Renal pelvis (tissue), 4 donors: Measurements from ENCODE around the gene RETN. TPM values are rescaled to one million over a fixed set of nuclear protein-coding genes. Genes with fewer than 3 reads are reported as not detected.

Experiments
- DNase-seq: peaks from one replicate; pipeline ENCODE4 v3.0.0-alpha.2; 2013
- polyA plus RNA-seq, 3 donors: library from polyadenylated mRNA; unstranded; fragments of 120-200 nt; gene quantifications; one replicate each; pipeline ENCODE4 v1.2.1, GENCODE V29; 2013; ENCODE audit not compliant: insufficient read length in 3 of 3

RETN gene
- polyA plus RNA-seq, 3 donors: 1.3 to 2.2 (median 1.4) TPM

DNA sequence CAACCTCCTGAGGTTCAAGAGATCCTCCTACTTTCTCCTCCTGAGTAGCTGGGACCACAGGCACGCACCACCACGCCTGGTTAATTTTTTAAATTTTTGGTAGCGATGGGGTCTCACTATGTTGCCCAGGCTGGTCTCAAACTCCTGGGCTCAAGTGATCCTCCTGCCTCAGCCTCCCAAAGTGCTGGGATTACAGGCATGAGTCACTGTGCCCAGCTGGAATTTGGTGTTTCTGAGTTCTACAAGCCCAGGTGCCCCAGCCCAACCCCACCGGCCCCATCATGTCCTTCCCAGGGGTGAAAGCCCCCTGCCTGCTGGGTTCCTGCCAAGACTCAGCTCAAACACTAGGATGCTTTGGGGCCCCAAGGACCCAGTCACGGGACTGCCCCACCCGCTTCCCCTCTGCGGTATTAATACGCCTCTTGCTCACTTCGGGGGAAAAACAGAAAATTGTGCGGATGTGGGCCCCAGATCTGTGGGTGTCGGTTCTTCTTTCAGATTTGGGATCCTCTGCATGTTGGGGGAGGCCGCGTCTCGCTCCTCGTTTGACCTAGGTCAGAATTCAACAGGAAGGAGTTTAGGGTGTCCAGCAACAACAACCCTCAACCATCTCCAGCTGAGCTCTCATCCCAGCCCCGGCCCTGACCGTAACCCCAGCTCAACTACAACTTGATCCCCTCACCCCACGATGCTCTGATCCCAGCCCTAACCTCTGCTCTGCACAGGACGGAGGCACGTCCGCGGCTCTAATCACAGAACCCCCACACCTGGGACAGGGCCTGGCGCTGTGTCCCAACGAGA, 36.7 kb downstream of the RETN start:
- no peak for DNase-seq

DNA sequence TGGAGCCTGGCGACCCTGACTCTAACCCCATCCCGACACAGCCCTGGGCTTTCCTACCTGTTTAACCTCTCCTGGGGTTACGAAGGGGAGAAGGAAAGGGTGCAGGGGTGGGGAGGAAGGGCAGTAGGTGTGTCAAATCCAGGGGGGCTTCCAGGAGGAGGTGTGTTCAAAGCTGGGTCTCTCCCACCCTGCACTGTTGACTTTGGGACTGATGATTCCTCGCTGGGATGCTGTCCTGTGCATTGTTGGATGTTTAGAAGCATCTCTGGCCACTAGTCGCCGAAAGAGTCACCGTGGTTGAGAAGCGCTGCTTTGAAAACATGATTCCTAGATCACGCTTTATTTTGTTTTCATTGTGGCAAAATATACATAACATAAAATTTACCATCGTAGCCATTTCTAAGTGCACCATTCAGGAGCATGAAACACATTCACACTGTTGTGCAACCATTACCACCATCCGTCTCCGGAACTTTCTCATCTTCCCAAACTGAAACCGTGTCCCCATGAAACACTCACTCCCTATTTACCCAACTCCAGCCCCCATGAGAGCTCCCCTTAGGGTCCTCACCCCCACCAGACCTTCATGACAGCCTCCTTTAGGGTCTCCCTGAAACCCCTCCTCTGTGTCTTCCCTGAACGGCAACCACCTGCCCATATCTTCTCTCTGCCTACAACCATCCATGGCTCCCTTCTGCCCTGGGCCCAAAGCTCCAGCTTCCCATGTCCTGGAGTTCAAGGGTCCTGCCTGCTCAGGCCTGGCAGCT, 37.5 kb downstream of the RETN start:
- no peak for DNase-seq

DNA sequence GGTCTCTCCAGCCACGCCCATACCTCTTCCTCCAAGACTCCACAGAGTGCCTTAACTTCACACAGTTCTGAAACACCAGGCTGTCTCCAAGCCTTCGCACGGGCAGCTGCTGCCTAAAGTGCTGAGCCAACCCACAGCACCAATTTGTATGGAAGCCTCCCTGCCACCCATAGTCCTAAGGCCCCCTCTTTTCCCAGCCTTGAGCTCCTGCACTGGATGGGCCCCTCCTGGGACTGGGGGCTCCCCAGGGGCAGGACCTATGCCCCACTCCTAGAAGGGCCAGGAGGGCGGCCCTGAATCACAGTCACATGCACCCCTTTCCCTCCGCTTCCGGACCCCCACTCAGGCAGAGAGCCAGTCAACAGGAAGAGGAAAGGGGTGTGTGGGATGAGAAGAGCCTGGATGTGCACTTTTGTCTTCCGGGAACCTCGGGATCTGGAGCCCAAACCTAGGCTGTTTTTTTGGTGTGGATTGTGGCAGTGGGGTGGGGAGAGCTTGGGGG, 38.2 kb downstream of the RETN start:
- DNase-seq: no peak

DNA sequence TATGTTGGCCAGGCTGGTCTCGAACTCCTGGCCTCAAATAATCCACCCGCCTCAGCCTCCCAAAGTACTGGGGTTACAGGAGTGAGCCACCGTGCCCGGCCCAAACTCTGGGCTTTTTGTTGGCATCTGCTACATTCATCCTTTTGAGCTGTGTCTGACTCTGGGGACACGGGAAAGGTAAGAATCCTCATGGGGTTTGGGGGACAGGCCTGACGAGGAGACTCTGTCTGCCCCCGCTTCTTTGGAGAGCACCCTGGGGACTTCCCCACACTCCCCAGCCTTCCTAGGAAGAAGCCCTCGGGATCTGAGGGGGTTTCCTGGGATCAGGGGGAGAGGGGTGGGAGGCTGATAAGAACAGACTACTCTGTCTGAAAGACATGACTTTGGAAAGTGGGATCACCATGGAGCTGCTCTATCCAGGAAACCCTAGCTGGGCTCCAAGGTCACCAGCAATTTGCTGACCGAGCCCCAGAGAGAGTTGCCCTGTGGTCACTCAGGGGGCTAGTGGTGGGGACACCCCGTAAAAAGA, 41.1 kb downstream of the RETN start:
- no peak for DNase-seq

DNA sequence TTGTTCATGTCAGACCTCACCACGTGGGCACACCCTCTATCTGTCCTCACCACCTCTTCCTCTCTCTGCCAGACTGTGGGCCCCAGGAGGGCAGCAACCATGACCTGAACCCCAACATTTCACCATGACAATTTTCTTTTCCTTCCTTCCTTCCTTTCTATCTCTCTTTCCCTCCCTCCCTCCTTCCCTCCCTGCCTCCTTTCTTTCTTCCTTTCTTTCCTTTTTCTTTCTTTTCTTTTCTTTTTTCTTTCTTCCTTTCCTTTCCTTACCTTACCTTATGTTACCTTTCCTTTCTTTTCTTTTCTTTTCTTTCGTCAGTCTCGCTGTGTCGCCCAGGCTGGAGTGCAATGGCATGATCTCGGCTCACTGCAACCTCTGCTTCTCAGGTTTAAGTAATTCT, 41.8 kb downstream of the RETN start:
- no peak for DNase-seq

DNA sequence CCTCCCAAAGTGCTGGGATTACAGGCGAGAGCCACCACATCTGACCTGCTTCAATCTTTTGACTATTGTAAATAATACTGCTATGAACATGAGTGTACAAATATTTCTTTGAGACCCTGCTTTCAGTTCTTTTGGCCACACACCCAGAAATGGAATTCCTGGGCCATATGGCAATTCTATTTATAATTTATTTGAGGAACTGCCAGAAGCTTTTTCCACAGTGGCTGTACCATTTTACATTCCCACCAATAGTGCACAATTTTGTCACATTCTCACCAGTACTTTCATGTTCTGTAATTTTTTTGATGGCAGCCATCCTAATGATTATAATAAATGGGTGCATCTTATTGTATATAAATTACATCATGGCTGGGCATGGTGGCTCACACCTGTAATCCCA, 46.8 kb downstream of the RETN start:
- no peak for DNase-seq

DNA sequence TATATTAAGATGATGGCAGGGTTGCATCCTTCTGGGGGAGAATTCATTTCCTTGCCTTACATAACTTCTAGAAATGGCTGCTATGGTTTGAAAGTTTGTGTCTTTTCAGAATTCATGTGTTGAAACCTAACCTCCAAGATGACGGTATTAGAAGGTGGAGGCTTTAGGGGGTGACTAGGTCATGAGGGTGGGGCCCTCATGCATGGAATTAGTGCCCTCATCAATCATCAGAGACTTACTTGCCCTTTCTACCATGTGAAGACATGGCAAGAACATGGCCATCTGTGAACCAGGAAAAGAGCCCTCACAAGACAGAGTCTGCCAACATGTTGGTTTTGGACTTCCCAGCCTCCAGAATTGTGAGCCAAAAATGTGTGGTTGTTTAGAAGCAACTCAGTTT, 47.9 kb downstream of the RETN start:
- DNase-seq: no peak

DNA sequence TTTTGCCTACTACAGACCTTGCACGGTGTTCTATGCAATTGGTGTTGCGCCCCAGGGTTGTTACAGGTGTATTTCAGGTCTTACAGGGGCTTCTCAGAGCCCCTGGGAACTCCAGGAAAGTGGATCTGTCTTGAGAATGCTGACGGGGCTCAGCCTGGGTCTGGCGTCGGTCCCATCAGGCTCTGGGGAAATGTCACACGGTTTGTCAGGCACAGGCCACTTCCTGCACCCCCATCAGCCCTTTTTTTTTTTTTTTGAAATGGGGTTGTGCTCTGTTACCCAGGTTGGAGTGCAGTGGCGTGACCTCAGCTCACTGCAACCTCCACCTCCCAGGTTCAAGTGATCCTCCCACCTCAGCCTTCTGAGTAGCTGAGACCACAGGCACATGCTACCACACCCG, 49.8 kb downstream of the RETN start:
- no peak for DNase-seq

Other genes with a start within 250 kb of the RETN start
- 10 to 100 TPM in 1 of 3 donors, 1 to 10 TPM in 2; 7.0 to 10.8 (median 9.2) TPM for gene PEX11G, start 180.0 kb upstream of the RETN start, polyA plus RNA-seq
- 10 to 100 TPM; 53.7 to 70.8 (median 64.5) TPM for gene ZNF358, start 152.9 kb upstream of the RETN start, polyA plus RNA-seq
- gene MCOLN1, start 146.4 kb upstream of the RETN start, polyA plus RNA-seq: 10 to 100 TPM; 18.5 to 20.0 (median 19.8) TPM
- gene PNPLA6, start 133.3 kb upstream of the RETN start, polyA plus RNA-seq: 10 to 100 TPM; 42.2 to 46.0 (median 42.8) TPM
- 10 to 100 TPM; 25.0 to 28.6 (median 26.2) TPM for gene CAMSAP3, start 73.2 kb upstream of the RETN start, polyA plus RNA-seq
- 10 to 100 TPM; 37.5 to 47.5 (median 44.2) TPM for gene XAB2, start 39.5 kb upstream of the RETN start, polyA plus RNA-seq
- gene PET100, start 39.3 kb upstream of the RETN start, polyA plus RNA-seq: 100 to 1,000 TPM; 105 to 133 (median 113) TPM
- gene PCP2, start 35.3 kb upstream of the RETN start, polyA plus RNA-seq: 1 to 10 TPM in 2 of 3 donors, under 1 TPM in 1; 0.91 to 2.1 (median 1.0) TPM
- gene STXBP2, start 31.9 kb upstream of the RETN start, polyA plus RNA-seq: 10 to 100 TPM; 61.8 to 89.2 (median 81.4) TPM
- gene MCEMP1, start 8.0 kb downstream of the RETN start, polyA plus RNA-seq: under 1 TPM; 0.21 to 0.53 (median 0.21) TPM
- gene TRAPPC5, start 11.8 kb downstream of the RETN start, polyA plus RNA-seq: 10 to 100 TPM; 60.2 to 81.9 (median 65.1) TPM
- under 1 TPM in 2 of 3 donors, not detected in 1; 0.12 to 0.17 TPM for gene FCER2, start 33.1 kb downstream of the RETN start, polyA plus RNA-seq
- not detected for gene CLEC4G, start 63.1 kb downstream of the RETN start, polyA plus RNA-seq
- 1 to 10 TPM in 2 of 3 donors, under 1 TPM in 1; 1.00 to 1.9 (median 1.5) TPM for gene CD209, start 78.5 kb downstream of the RETN start, polyA plus RNA-seq
- 1 to 10 TPM; 2.4 to 3.9 (median 3.9) TPM for gene CLEC4M, start 94.2 kb downstream of the RETN start, polyA plus RNA-seq
- 10 to 100 TPM; 17.1 to 18.4 (median 18.2) TPM for gene EVI5L, start 161.2 kb downstream of the RETN start, polyA plus RNA-seq
- 10 to 100 TPM in 1 of 3 donors, 1 to 10 TPM in 2; 9.0 to 10.1 (median 9.6) TPM for gene PRR36, start 205.3 kb downstream of the RETN start, polyA plus RNA-seq
- gene LRRC8E, start 219.5 kb downstream of the RETN start, polyA plus RNA-seq: 1 to 10 TPM; 2.8 to 4.1 (median 3.9) TPM
- 10 to 100 TPM; 31.3 to 40.5 (median 36.4) TPM for gene MAP2K7, start 234.8 kb downstream of the RETN start, polyA plus RNA-seq
- gene TGFBR3L, start 245.8 kb downstream of the RETN start, polyA plus RNA-seq: 1 to 10 TPM in 1 of 3 donors, under 1 TPM in 2; 0.70 to 1.3 (median 0.97) TPM